BE2C (cell line): ENCODE results near the gene CCDC73.

Experiments
- DNase-seq: peaks from one replicate; pipeline ENCODE4 v3.0.0-alpha.2; 2020
- H3K27me3 ChIP-seq: fragments of 250-450 bp; sonication (Bioruptor Pico); 2 replicates; pipeline ENCODE4 v1.5.1; 2020; ENCODE audit warnings: mild to moderate bottlenecking
- H3K36me3 ChIP-seq: fragments of 250-450 bp; sonication (Bioruptor Pico); 2 replicates; pipeline ENCODE4 v1.5.1; 2020; ENCODE audit warnings: mild to moderate bottlenecking
- H3K4me1 ChIP-seq: fragments of 250-450 bp; sonication (Bioruptor Pico); 2 replicates; pipeline ENCODE4 v1.5.1; 2020
- H3K4me3 ChIP-seq: 2 replicates; pipeline ENCODE4 v1.5.1; 2011; ENCODE audit warnings: low read depth, low read length
- H3K9me3 ChIP-seq: fragments of 250-450 bp; sonication (Bioruptor Pico); 2 replicates; pipeline ENCODE4 v1.5.1; 2020
- TF ChIP-seq, protein P1 (sequence below): IDR thresholded peaks from 2 replicates; pipeline ENCODE4 v1.5.1; 2012; ENCODE audit warnings: mild to moderate bottlenecking, low read depth, low read length

CCDC73 gene

DNA sequence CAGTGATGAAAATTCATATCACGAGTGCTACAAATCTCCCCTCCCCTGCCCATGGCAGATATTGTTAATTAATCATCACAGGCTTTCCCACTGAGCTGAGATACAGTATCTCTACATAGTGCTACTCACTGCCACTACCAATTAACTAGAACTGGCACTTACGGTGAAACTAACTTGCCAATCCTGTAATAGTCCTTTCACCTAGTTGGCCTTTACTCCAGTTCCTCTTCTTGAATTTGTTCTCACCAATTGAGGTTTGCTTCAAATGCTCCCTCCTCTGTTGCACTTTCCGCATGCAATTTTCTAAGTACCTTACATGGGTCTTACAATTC lies 23.4 kb upstream of the CCDC73 start:
- H3K4me1 ChIP-seq = no peaks in the 10 kb centered on the region
- no peaks in the 10 kb centered on the region for H3K36me3 ChIP-seq
- TF ChIP-seq, protein P1, sequence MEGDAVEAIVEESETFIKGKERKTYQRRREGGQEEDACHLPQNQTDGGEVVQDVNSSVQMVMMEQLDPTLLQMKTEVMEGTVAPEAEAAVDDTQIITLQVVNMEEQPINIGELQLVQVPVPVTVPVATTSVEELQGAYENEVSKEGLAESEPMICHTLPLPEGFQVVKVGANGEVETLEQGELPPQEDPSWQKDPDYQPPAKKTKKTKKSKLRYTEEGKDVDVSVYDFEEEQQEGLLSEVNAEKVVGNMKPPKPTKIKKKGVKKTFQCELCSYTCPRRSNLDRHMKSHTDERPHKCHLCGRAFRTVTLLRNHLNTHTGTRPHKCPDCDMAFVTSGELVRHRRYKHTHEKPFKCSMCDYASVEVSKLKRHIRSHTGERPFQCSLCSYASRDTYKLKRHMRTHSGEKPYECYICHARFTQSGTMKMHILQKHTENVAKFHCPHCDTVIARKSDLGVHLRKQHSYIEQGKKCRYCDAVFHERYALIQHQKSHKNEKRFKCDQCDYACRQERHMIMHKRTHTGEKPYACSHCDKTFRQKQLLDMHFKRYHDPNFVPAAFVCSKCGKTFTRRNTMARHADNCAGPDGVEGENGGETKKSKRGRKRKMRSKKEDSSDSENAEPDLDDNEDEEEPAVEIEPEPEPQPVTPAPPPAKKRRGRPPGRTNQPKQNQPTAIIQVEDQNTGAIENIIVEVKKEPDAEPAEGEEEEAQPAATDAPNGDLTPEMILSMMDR = no peak
- H3K9me3 ChIP-seq = no peaks in the 10 kb centered on the region
- no peak overlapping the region for H3K4me3 ChIP-seq
- no peak for DNase-seq
- H3K27me3 ChIP-seq = no peaks in the 10 kb centered on the region

DNA sequence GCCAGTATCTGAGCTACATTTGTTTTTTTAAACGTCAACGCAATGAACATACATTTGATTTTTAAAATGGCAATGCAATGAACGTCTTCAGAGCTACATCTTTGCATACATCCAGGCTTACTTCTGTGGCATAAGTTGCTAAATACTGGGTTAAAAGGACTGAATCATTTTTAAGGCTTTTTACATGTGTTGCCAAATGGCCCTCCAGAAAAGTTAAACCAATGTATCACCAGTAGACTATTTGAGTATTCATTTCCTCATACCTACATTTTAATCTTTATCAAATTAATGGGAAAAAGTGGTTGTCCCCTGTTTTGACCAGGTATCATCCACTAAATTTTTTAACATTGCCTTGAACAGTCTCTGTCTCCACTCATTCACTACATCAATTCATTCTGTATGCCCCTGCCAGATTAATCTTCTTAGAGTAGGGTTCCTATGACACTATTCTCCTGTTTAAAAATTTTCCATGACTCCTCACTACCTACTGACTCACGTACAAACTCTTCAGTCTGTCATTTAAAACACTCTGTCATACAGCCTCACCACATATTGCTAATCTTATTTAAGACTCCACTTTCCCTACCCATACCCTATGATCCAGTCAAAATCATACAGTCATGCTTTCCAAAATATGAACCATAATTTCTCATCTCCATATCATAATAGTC lies 22.9 kb upstream of the CCDC73 start:
- H3K9me3 ChIP-seq = no peaks in the 10 kb centered on the region
- H3K36me3 ChIP-seq = no peaks in the 10 kb centered on the region
- H3K4me1 ChIP-seq = no peaks in the 10 kb centered on the region
- H3K4me3 ChIP-seq = no peak overlapping the region
- no peak for DNase-seq
- TF ChIP-seq, protein P1 = no peak
- H3K27me3 ChIP-seq = no peaks in the 10 kb centered on the region

DNA sequence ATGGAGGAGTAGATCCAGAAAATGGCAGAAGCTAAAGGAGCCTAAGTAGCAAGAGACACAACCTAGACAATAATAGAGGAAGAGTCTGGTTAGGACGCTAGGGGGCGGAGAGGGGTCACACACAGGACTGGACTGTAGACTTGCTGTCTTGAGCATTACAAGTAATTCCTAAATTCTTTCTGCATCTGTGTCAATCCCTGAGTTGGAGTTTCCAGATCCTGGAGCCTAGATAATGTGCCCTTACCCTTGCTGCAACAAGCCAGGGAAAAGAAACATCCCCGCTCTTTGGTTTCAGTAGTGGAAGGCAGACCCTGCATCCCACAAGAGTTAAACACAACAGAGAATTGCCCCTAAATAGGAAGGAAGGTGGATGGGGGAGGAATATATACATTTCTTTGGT lies 14.9 kb upstream of the CCDC73 start:
- H3K4me3 ChIP-seq = no peak overlapping the region
- no peaks in the 10 kb centered on the region for H3K36me3 ChIP-seq
- H3K27me3 ChIP-seq = no peaks in the 10 kb centered on the region
- peak; percentile 67 for DNase-seq
- TF ChIP-seq, protein P1 = peak; percentile 73
- no peaks in the 10 kb centered on the region for H3K9me3 ChIP-seq
- no peaks in the 10 kb centered on the region for H3K4me1 ChIP-seq

DNA sequence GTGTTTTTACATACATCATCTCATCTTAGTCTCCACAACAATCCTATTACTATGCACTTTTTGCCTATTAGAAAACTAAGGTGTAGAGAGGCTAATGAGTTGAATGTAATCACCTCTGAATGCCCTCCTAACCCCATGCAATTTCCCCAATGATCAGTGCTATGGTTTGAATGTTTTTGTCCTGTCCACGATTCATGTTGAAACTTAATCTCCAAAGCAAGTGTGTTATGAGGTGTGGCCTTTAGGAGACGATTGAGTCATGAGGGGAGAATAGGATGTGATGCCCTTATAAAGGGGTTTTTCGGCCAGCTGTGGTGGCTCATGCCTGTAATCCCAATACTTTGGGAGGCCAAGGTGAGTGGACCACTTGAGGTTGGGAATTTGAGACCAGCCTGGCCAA lies 2.0 kb upstream of the CCDC73 start:
- H3K4me3 ChIP-seq = no peak overlapping the region
- TF ChIP-seq, protein P1 = no peak
- peaks cover 4% of the 10 kb centered on the region; the same call in 1 of the 2 replicates for H3K27me3 ChIP-seq
- DNase-seq = no peak
- H3K4me1 ChIP-seq = no peaks in the 10 kb centered on the region
- no peaks in the 10 kb centered on the region for H3K36me3 ChIP-seq
- H3K9me3 ChIP-seq = no peaks in the 10 kb centered on the region

DNA sequence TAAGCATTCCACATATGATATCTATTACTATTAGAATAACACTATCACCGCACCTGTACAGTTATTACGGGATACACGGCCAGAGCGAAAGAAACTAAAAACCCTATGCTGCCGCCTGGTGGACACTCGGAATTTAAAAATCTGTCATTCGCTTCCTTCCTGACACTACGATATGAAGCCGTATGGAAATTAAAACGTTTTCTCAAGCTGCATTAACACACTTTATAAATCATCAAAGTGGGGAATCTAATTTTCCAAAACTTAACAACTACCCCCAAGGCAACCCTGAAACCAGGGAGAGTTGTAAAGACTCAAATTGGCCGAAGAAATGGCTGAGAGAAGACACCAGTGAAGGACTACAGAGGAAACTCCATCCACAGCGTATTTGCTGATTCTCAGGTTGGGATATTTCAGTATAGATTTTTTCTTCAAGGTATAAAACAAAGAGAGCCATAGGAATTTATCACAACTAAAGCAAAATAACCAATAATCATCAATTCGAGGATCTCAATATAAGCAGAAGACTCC lies 1.4 kb downstream of the CCDC73 start:
- Histone ChIP-seq H3K36me3 (no peaks in the 10 kb centered on the region), H3K4me3 (no peak overlapping the region), H3K4me1 (no peaks in the 10 kb centered on the region), H3K9me3 (no peaks in the 10 kb centered on the region), H3K27me3 (peaks cover 7% of the 10 kb centered on the region; the same call in 1 of the 2 replicates)
- peak; percentile 36 for DNase-seq
- TF ChIP-seq, protein P1 = peak; percentile 57

DNA sequence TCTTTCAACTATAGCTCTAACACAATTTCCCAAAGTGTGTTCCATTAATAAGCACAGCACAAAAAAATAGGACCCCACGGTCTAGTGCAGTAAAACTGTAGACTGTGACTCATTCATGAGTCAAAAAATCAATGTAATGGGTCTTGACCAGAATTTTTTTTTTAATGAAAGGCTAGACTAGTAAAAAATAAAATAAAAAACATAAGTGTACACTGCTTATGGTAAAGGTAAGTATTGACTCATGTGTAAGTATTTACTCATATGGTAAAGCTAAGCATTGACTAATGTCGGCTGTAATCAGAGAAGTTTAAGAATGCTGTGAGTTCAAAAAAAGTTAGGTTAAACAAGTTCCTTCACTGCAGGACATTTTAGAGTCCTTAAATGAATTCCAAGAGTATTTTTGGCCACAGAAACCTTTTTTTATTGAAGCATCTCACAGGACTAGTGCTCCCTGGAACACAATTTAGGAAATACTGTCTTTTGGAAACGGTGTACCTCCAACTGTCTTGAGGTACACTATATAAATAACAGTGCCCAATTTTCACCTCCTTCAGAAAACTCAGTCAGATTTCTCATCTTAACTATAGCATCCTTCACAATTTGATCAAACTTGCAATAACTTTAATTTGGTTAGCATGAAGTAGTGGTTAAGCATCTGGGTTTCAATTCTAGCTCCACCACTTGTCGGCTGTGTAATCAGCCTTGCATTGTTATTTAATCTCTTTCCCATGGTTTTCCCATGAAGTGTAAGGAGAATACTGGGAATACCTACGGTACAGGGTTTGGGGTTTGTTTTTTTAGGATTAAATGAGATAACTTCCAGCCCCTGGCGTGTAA lies 2.1 kb downstream of the CCDC73 start:
- H3K9me3 ChIP-seq = no peaks in the 10 kb centered on the region
- H3K27me3 ChIP-seq = peaks cover 7% of the 10 kb centered on the region; the same call in 1 of the 2 replicates
- TF ChIP-seq, protein P1 = no peak
- no peak overlapping the region for H3K4me3 ChIP-seq
- DNase-seq = no peak
- H3K4me1 ChIP-seq = no peaks in the 10 kb centered on the region
- H3K36me3 ChIP-seq = no peaks in the 10 kb centered on the region
